NCI-H526 treated with DMSO at 0.1 percent for 48 hours (cell line): ENCODE data around the gene PCDHA1.
A peak's percentile ranks its signal among the peaks of the same experiment; 100 is the strongest.

Experiments used
- DNase-seq: peaks from one replicate; lab custom pipeline; 2025; lab: John Stamatoyannopoulos, UW

Gene PCDHA1

GRCh38 chr5:140988608-140989007, 202.7 kb downstream of the PCDHA1 start:
- no peak for DNase-seq

- DNase-seq, result no peak
Measured at GRCh38 chr5:140989254-140990020, 203.5 kb downstream of the PCDHA1 start.

- DNase-seq, result no peak
Measured at GRCh38 chr5:140992828-140993227, 206.9 kb downstream of the PCDHA1 start.

- no peak for DNase-seq
Measured at GRCh38 chr5:140996060-140996459, 210.1 kb downstream of the PCDHA1 start.

GRCh38 chr5:140998921-140999410, 213.0 kb downstream of the PCDHA1 start:
- DNase-seq, result no peak

GRCh38 chr5:141001446-141001843, 215.5 kb downstream of the PCDHA1 start:
- DNase-seq, result peak; percentile 11

- peak; percentile 39 for DNase-seq
Measured at GRCh38 chr5:141001844-141002604, 216.1 kb downstream of the PCDHA1 start.

- no peak for DNase-seq
Measured at GRCh38 chr5:141002605-141002965, 216.6 kb downstream of the PCDHA1 start.

GRCh38 chr5:141003031-141003430, 217.1 kb downstream of the PCDHA1 start:
- DNase-seq, result no peak

GRCh38 chr5:141003791-141004611, 218.1 kb downstream of the PCDHA1 start:
- DNase-seq, result no peak

- DNase-seq, result no peak
Measured at GRCh38 chr5:141007791-141008190, 221.9 kb downstream of the PCDHA1 start.

- DNase-seq, result no peak
Measured at GRCh38 chr5:141010047-141010793, 224.3 kb downstream of the PCDHA1 start.

GRCh38 chr5:141017943-141018342, 232.0 kb downstream of the PCDHA1 start:
- DNase-seq, result no peak

GRCh38 chr5:141022384-141022783, 236.4 kb downstream of the PCDHA1 start:
- DNase-seq, result no peak

- DNase-seq, result no peak
Measured at GRCh38 chr5:141031006-141031405, 245.1 kb downstream of the PCDHA1 start.

GRCh38 chr5:141032626-141033025, 246.7 kb downstream of the PCDHA1 start:
- no peak for DNase-seq

- no peak for DNase-seq
Measured at GRCh38 chr5:141039061-141039460, 253.1 kb downstream of the PCDHA1 start.

GRCh38 chr5:141039517-141039916, 253.6 kb downstream of the PCDHA1 start:
- DNase-seq, result no peak

GRCh38 chr5:141040093-141040770, 254.3 kb downstream of the PCDHA1 start:
- DNase-seq, result peak; percentile 87

- peak; percentile 96 for DNase-seq
Measured at GRCh38 chr5:141040771-141041426, 255.0 kb downstream of the PCDHA1 start.

GRCh38 chr5:141041427-141041785, 255.5 kb downstream of the PCDHA1 start:
- no peak for DNase-seq
